PC-9 (cell line): ENCODE results near the gene OR5AR1. TPM values are rescaled to one million over a fixed set of nuclear protein-coding genes. Genes with fewer than 3 reads are reported as not detected.

Source experiments
- BruUV-seq: library from RNA; stranded (reverse); fragments of 400-500 nt; replicated peaks from 2 replicates; lab custom pipeline; 2021; lab: Mats Ljungman, UMichigan
- CTCF ChIA-PET: fragments of 300-600 bp; sonication (Branson Sonifier 250); formaldehyde crosslinking; loops from one replicate; lab custom pipeline; 2022; ENCODE audit warnings: antibody characterized with exemption; lab: Charles Lee
- POLR2A ChIA-PET: fragments of 300-600 bp; sonication (Branson Sonifier 250); formaldehyde crosslinking; loops from one replicate; lab custom pipeline; 2022; ENCODE audit warnings: antibody characterized with exemption; ENCODE audit not compliant: unreplicated experiment; lab: Charles Lee
- DNase-seq, 2 experiments: peaks; one replicate each; pipeline versions ENCODE4 v3.0.0 to v3.0.0-alpha.2; 2015 to 2022; ENCODE audit warnings: mixed read lengths in 1 of 2
- H2AFZ ChIP-seq: fragments of 200-600 bp; sonication (generic); 2 replicates; pipeline ENCODE4 v1.8.1; 2017; ENCODE audit warnings: antibody characterized with exemption
- H3F3A ChIP-seq: fragments of 200-600 bp; sonication (generic); 2 replicates; pipeline ENCODE4 v1.8.1; 2017; ENCODE audit warnings: antibody characterized with exemption, mild to moderate bottlenecking, low read depth; ENCODE audit not compliant: insufficient read depth
- H3K27ac ChIP-seq: fragments of 200-600 bp; sonication (generic); 2 replicates; pipeline ENCODE4 v1.6.1; 2016; ENCODE audit warnings: mixed run types
- H3K27me3 ChIP-seq: fragments of 200-600 bp; sonication (generic); 2 replicates; pipeline ENCODE4 v1.6.1; 2016; ENCODE audit warnings: low read depth, mixed run types; ENCODE audit not compliant: insufficient read depth
- H3K36me3 ChIP-seq: fragments of 200-600 bp; sonication (generic); 2 replicates; pipeline ENCODE4 v1.6.1; 2016; ENCODE audit warnings: low read depth, mixed run types
- H3K4me1 ChIP-seq: fragments of 200-600 bp; sonication (generic); replicated peaks from 2 replicates; pipeline ENCODE4 v1.6.1; 2016; ENCODE audit warnings: mixed run types; ENCODE audit not compliant: insufficient read depth
- H3K4me2 ChIP-seq: fragments of 200-600 bp; sonication (generic); 2 replicates; pipeline ENCODE4 v1.6.1; 2017; ENCODE audit warnings: mixed run types
- H3K4me3 ChIP-seq: fragments of 200-600 bp; sonication (generic); 2 replicates; pipeline ENCODE4 v1.6.1; 2016; ENCODE audit warnings: mixed run types
- H3K79me2 ChIP-seq: fragments of 200-600 bp; sonication (generic); 2 replicates; pipeline ENCODE4 v1.6.1; 2017; ENCODE audit warnings: low read depth, mixed run types
- H3K9me2 ChIP-seq: fragments of 200-600 bp; sonication (generic); 2 replicates; pipeline ENCODE4 v1.8.1; 2017; ENCODE audit warnings: mild to moderate bottlenecking; ENCODE audit not compliant: insufficient read depth
- H3K9me3 ChIP-seq: fragments of 200-600 bp; sonication (generic); 2 replicates; pipeline ENCODE4 v1.8.1; 2016; ENCODE audit warnings: low read depth; ENCODE audit not compliant: insufficient read depth
- H4K20me1 ChIP-seq: fragments of 200-600 bp; sonication (generic); 2 replicates; pipeline ENCODE4 v1.8.1; 2017; ENCODE audit not compliant: insufficient read depth
- EZH2 ChIP-seq: fragments of 200-600 bp; sonication (generic); IDR thresholded peaks from 2 replicates; pipeline ENCODE4 v1.8.0; 2017; ENCODE audit warnings: antibody characterized with exemption, low read depth
- intact Hi-C: fragments of 100-400 bp; cut with micrococcal nuclease; formaldehyde crosslinking; loops from one replicate; pipeline ENCODE4 v1.10.0; 2022; ENCODE audit not compliant: unreplicated experiment
- total RNA-seq: library from RNA; stranded (reverse); gene quantifications from 2 replicates; pipeline ENCODE4 v1.2.3, GENCODE V29; 2021
- TF ChIP-seq, protein P1 (sequence below): fragments of 200-600 bp; sonication (generic); conservative IDR thresholded peaks from 2 replicates; pipeline ENCODE4 v1.6.1; 2017; ENCODE audit warnings: mixed run types, antibody characterized with exemption, mild to moderate bottlenecking, moderate library complexity

Gene OR5AR1
- total RNA-seq, 1 experiment from 2014 or later: not detected

DNA sequence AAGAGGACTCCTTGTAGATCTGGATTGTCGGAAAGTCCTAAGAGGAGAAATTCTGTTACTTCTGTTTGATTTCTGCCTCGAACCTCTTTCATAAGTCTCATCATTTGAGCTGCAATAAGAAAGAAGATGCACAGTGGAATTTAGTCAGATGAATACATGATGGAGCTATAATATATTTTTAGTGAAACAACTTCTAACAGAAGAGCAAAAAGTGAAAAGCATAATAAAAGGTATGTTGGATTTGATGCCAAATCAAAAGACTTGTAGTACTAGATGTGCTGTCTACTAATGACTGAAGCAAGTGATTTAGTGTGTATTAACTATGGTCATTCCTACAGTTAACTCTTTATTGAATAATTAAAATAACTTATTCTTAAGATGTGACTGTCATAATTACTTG lies 21.1 kb upstream of the OR5AR1 start, which contains the start of gene OR5AP2:
Gene OR5AP2 (minus strand): TSS at position 101 of the 400 bp plus-strand sequence. CDS start 0 bp downstream, at position 101.
- Histone ChIP-seq H3K79me2 (no peaks in the 10 kb centered on the region), H3K4me1 (no peaks in the 10 kb centered on the region), H3F3A (no peaks in the 10 kb centered on the region), H3K9me2 (no peaks in the 10 kb centered on the region), H3K4me2 (no peak within 1 kb of the TSS), H3K36me3 (no peaks in the 10 kb centered on the region), H3K27ac (no peak within 1 kb of the TSS), H3K27me3 (peaks cover 34% of the 10 kb centered on the region), H2AFZ (no peak within 1 kb of the TSS), H3K9me3 (no peaks in the 10 kb centered on the region), H4K20me1 (no peaks in the 10 kb centered on the region), H3K4me3 (no peak within 1 kb of the TSS)
- intact Hi-C loops: no loop called here
- no TSS peak for BruUV-seq
- ChIA-PET POLR2A (no interaction called here), CTCF (no interaction called here)
- TF ChIP-seq, protein P1, sequence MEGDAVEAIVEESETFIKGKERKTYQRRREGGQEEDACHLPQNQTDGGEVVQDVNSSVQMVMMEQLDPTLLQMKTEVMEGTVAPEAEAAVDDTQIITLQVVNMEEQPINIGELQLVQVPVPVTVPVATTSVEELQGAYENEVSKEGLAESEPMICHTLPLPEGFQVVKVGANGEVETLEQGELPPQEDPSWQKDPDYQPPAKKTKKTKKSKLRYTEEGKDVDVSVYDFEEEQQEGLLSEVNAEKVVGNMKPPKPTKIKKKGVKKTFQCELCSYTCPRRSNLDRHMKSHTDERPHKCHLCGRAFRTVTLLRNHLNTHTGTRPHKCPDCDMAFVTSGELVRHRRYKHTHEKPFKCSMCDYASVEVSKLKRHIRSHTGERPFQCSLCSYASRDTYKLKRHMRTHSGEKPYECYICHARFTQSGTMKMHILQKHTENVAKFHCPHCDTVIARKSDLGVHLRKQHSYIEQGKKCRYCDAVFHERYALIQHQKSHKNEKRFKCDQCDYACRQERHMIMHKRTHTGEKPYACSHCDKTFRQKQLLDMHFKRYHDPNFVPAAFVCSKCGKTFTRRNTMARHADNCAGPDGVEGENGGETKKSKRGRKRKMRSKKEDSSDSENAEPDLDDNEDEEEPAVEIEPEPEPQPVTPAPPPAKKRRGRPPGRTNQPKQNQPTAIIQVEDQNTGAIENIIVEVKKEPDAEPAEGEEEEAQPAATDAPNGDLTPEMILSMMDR: no peak
- no peak for TF ChIP-seq EZH2
- DNase-seq: no peak

DNA sequence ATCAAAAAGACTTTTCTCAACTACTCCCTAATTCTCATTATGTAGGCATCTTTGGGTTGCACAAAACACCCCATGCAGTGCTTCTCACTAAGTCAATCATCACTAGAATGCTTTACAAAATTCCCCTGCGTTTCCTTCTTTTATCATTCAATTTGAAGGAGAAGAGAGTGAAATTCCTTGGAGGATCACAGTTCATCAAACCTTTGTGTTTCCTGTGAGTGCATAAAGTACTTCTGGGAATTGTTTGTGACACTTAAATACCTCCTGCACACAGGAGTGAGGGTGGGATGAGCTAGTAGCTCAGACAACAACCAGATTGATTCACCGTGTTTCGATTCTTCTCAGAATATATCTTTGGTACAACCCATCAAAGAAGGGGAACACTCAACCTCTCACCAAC lies 3.7 kb upstream of the OR5AR1 start:
- Histone ChIP-seq H3K79me2 (no peaks in the 10 kb centered on the region), H3F3A (no peaks in the 10 kb centered on the region), H3K4me1 (no peaks in the 10 kb centered on the region), H2AFZ (no peak overlapping the region), H3K9me3 (no peaks in the 10 kb centered on the region), H3K4me2 (no peak overlapping the region), H3K27me3 (no peaks in the 10 kb centered on the region), H3K4me3 (no peak overlapping the region), H3K27ac (no peak overlapping the region), H4K20me1 (no peaks in the 10 kb centered on the region), H3K36me3 (no peaks in the 10 kb centered on the region), H3K9me2 (no peaks in the 10 kb centered on the region)
- ChIA-PET CTCF (no interaction called here), POLR2A (no interaction called here)
- intact Hi-C loops: no loop called here
- BruUV-seq: no TSS peak
- no peak for DNase-seq
- no peak for TF ChIP-seq EZH2
- TF ChIP-seq, protein P1: no peak

DNA sequence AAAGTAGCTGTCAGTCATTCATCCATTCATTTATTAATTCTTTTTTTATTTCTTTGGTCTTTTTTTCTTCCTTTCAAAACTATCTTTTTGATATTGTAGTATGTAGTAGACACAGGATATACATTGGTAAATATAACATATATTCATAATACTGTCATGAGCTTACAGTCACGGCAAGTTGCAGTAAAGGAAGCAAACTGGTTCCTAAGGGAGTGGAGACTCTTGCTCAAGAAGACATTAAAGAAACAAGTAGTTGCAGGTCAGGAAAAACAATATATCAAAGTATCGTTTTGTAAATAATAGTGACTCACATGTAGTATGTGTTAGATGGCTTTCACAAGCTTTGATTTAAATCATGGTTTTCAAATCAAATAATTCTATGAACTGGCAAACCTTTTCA lies 7.5 kb downstream of the OR5AR1 start:
- Histone ChIP-seq H2AFZ (no peak overlapping the region), H4K20me1 (no peaks in the 10 kb centered on the region), H3K9me3 (no peaks in the 10 kb centered on the region), H3K79me2 (no peaks in the 10 kb centered on the region), H3F3A (no peaks in the 10 kb centered on the region), H3K27ac (no peak overlapping the region), H3K27me3 (0 out of 2 replicates have a peak, but pooled peaks cover 8% of the 10 kb centered on the region), H3K4me2 (no peak overlapping the region), H3K4me1 (no peaks in the 10 kb centered on the region), H3K36me3 (no peaks in the 10 kb centered on the region), H3K9me2 (no peaks in the 10 kb centered on the region), H3K4me3 (no peak overlapping the region)
- CTCF ChIA-PET: no interaction called here
- TF ChIP-seq, protein P1: no peak
- no peak for TF ChIP-seq EZH2
- BruUV-seq: no TSS peak
- POLR2A ChIA-PET: no interaction called here
- DNase-seq: no peak
- intact Hi-C loops: no loop called here
